ENCODE results near the gene ZNF878. TPM values are rescaled to one million over a fixed set of nuclear protein-coding genes. Genes with fewer than 3 reads are reported as not detected.
"Not testable (repeated sequence)": the region's sequence is repeated elsewhere in the genome, so short reads cannot be mapped to it uniquely, and the experiment has no call there.

Gene ZNF878
- total and polyA plus RNA-seq, 2 of the 8 experiments (the other 6 are each of a cell fraction or from before 2014, with no cell fraction given) = 0.91 to 9.1 TPM

GRCh38 chr19:12085074-12085818 lies 32.5 kb upstream of the ZNF878 start (continued):
- TF ChIP-seq KDM1A (IDR thresholded peaks at IDR 0.05; ENCODE audit: borderline replicate concordance, low read length) = no peak

DNA sequence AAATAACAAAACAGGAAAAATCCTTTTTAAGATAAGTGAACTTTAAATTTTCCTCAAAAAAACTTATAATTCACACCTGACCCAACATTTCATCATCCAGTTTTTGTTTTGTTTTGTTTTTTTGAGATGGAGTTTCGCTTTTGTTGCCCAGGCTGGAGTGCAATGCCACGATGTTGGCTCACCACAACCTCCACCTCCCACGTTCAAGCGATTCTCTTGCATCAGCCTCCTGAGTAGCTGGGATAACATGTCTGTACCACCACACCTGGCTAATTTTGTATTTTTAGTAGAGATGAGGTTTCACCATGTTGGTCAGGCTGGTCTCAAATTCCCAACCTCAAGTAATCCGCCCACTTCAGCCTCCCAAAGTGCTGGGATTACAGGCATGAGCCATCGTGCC lies 30.6 kb upstream of the ZNF878 start:
- not testable (repeated sequence) for H3K79me2 ChIP-seq (ENCODE audit: control insufficient read depth in 1 of 2, insufficient read depth in 2 of 2, low read length in 2 of 2); H3K27me3 ChIP-seq (replicated peaks in 1 of 4; ENCODE audit: control insufficient read depth in 3 of 4, extremely low read depth in 1 of 4, insufficient read depth in 3 of 4, low read length in 3 of 4); H3K79me1 ChIP-seq (ENCODE audit: low read depth, low read length); H2BK5ac ChIP-seq (ENCODE audit: low read depth, low read length); H2AFZ ChIP-seq (ENCODE audit: low read length); H4K8ac ChIP-seq (ENCODE audit: extremely low read depth, insufficient read depth, low read length); H3K14ac ChIP-seq (ENCODE audit: insufficient read length); H2BK12ac ChIP-seq (ENCODE audit: low read depth, low read length); H3K27ac ChIP-seq (ENCODE audit: low read depth, low read length); DNase-seq (ENCODE audit: low read depth in 1 of 2, low spot score in 2 of 2); H2AK5ac ChIP-seq (ENCODE audit: low read depth, low read length); FAIRE-seq; H2BK20ac ChIP-seq (ENCODE audit: low read length); H3K9ac ChIP-seq (replicated peaks in 1 of 4; ENCODE audit: extremely low read depth in 1 of 4, low read depth in 3 of 4, low read length in 3 of 4); H3K23me2 ChIP-seq (ENCODE audit: low read depth, low read length); H3K56ac ChIP-seq (replicated peaks; ENCODE audit: insufficient read length, low read depth, low read length); H3K18ac ChIP-seq (ENCODE audit: extremely low read depth, low read length); H3K4me1 ChIP-seq (replicated peaks in 1 of 4; ENCODE audit: control insufficient read depth in 3 of 4, insufficient read depth in 4 of 4, low read length in 3 of 4); H2BK120ac ChIP-seq (replicated peaks; ENCODE audit: low read depth, low read length); H3K23ac ChIP-seq (ENCODE audit: insufficient read length); H3K4me3 ChIP-seq (ENCODE audit: extremely low read depth in 1 of 4, insufficient read depth in 2 of 4, low read depth in 3 of 4, low read length in 4 of 4); H4K91ac ChIP-seq (replicated peaks; ENCODE audit: insufficient read length, low read length); H3K4ac ChIP-seq (replicated peaks; ENCODE audit: insufficient read length, low read depth, low read length); H4K20me1 ChIP-seq (replicated peaks in 1 of 2; ENCODE audit: control insufficient read depth in 1 of 2, insufficient read depth in 2 of 2, low read length in 2 of 2); H4K5ac ChIP-seq (ENCODE audit: insufficient read length, low read depth, low read length); H3K4me2 ChIP-seq (ENCODE audit: insufficient read depth in 1 of 2, low read depth in 2 of 2, low read length in 2 of 2); H2BK15ac ChIP-seq (ENCODE audit: low read length)
- POLR2A ChIA-PET (ENCODE audit: partially characterized antibody) = interaction anchor here (0.6 to 1.5 kb wide), 3 partner anchors 10 to 37 kb away, joined by 3 to 6 read pairs (median 3); no protein-coding TSS in a partner anchor
- Histone ChIP-seq H3K36me3 (ENCODE audit: control insufficient read depth in 2 of 4, insufficient read depth in 4 of 4, low read length in 3 of 4) (peaks cover 0 to 23% (median 7%) of the 10 kb centered on the region in 4 experiments; a peak in 3 of 8 replicates), H3K9me3 (ENCODE audit: insufficient read depth in 2 of 2, low read depth in 1 of 2, low read length in 1 of 2) (peaks cover 25 to 36% of the 10 kb centered on the region in 2 experiments)
- CTCF ChIA-PET (ENCODE audit: partially characterized antibody) = interaction anchor here (1.3 kb wide), 1 partner anchor 95 kb away, joined by 3 read pairs; no protein-coding TSS in a partner anchor
- 89% methylated on average over 6 of the region's 6 CpGs; no CpG with 5 or more reads in 1 of the 2 experiments for WGBS, 2 experiments (ENCODE audit: extremely low coverage in 1 of 2, insufficient coverage in 1 of 2, insufficient read length in 1 of 2, insufficient replicate concordance in 2 of 2, low coverage in 1 of 2, low lambda C conversion rate in 2 of 2, missing lambda C conversion rate in 1 of 2)

All from H1 (cell line).